H9 (cell line): ENCODE results near the gene SPTBN1. TPM values are rescaled to one million over a fixed set of nuclear protein-coding genes. Genes with fewer than 3 reads are reported as not detected.

ENCODE experiments used
- DNase-seq: peaks from one replicate; pipeline ENCODE4 v3.0.0-alpha.2; 2017
- H2AFZ ChIP-seq: one replicate; pipeline ENCODE4 v1.6.1; 2013; ENCODE audit warnings: mild to moderate bottlenecking, low read length, control low read depth, moderate library complexity
- H2AK5ac ChIP-seq: 2 replicates; pipeline ENCODE4 v1.6.1; 2013; ENCODE audit warnings: low read length, control low read depth, mixed read lengths; ENCODE audit not compliant: insufficient read length
- H2BK120ac ChIP-seq: one replicate; pipeline ENCODE4 v1.6.1; 2013; ENCODE audit warnings: low read depth, mild to moderate bottlenecking, low read length, control low read depth, inconsistent platforms; ENCODE audit not compliant: poor library complexity, severe bottlenecking
- H2BK12ac ChIP-seq: 2 replicates; pipeline ENCODE4 v1.6.1; 2013; ENCODE audit warnings: low read length, control low read depth, mixed read lengths, low read depth; ENCODE audit not compliant: insufficient read length
- H2BK15ac ChIP-seq: 2 replicates; pipeline ENCODE4 v1.6.1; 2013; ENCODE audit warnings: low read depth, low read length, control low read depth
- H2BK20ac ChIP-seq: one replicate; pipeline ENCODE4 v1.6.1; 2013; ENCODE audit warnings: low read depth, mild to moderate bottlenecking, low read length, control low read depth, inconsistent platforms; ENCODE audit not compliant: poor library complexity, severe bottlenecking
- H2BK5ac ChIP-seq: 2 replicates; pipeline ENCODE4 v1.6.1; 2013; ENCODE audit warnings: low read length, control low read depth, mixed read lengths; ENCODE audit not compliant: insufficient read length
- H3K14ac ChIP-seq: 2 replicates; pipeline ENCODE4 v1.6.1; 2013; ENCODE audit warnings: low read length, control low read depth; ENCODE audit not compliant: insufficient read depth
- H3K18ac ChIP-seq: 2 replicates; pipeline ENCODE4 v1.6.1; 2013; ENCODE audit warnings: low read depth, mild to moderate bottlenecking, mixed read lengths, low read length, control low read depth; ENCODE audit not compliant: insufficient read length
- H3K23ac ChIP-seq: 2 replicates; pipeline ENCODE4 v1.6.1; 2013; ENCODE audit warnings: low read length, control low read depth, mixed read lengths, low read depth; ENCODE audit not compliant: insufficient read length
- H3K23me2 ChIP-seq: 2 replicates; pipeline ENCODE4 v1.6.1; 2013; ENCODE audit warnings: low read depth, mild to moderate bottlenecking, mixed read lengths, low read length, control low read depth; ENCODE audit not compliant: insufficient read length, poor library complexity, severe bottlenecking
- H3K27ac ChIP-seq: 2 replicates; pipeline ENCODE4 v1.5.1; 2013; ENCODE audit warnings: low read length, control low read depth, mixed read lengths, low read depth; ENCODE audit not compliant: insufficient read length
- H3K27me3 ChIP-seq: 2 replicates; pipeline ENCODE4 v1.6.1; 2013; ENCODE audit warnings: low read length, control low read depth, inconsistent platforms; ENCODE audit not compliant: insufficient read depth
- H3K4ac ChIP-seq: 2 replicates; pipeline ENCODE4 v1.6.1; 2013; ENCODE audit warnings: low read depth, mild to moderate bottlenecking, control low read depth, inconsistent platforms, low read length, moderate library complexity
- H3K4me1 ChIP-seq: 2 replicates; pipeline ENCODE4 v1.6.1; 2013; ENCODE audit warnings: low read length, control low read depth, inconsistent platforms; ENCODE audit not compliant: insufficient read depth
- H3K4me2 ChIP-seq: 2 replicates; pipeline ENCODE4 v1.6.1; 2013; ENCODE audit warnings: low read length, control low read depth, mixed read lengths; ENCODE audit not compliant: insufficient read length, insufficient read depth
- H3K56ac ChIP-seq: 2 replicates; pipeline ENCODE4 v1.6.1; 2013; ENCODE audit warnings: low read depth, mild to moderate bottlenecking, mixed read lengths, low read length, control low read depth; ENCODE audit not compliant: insufficient read length
- H3K79me1 ChIP-seq: 2 replicates; pipeline ENCODE4 v1.6.1; 2013; ENCODE audit warnings: low read depth, mild to moderate bottlenecking, moderate library complexity, low read length, control low read depth, inconsistent platforms; ENCODE audit not compliant: insufficient read depth, poor library complexity, severe bottlenecking
- H3K79me2 ChIP-seq: 2 replicates; pipeline ENCODE4 v1.6.1; 2013; ENCODE audit warnings: low read length, control low read depth, inconsistent platforms; ENCODE audit not compliant: insufficient read depth
- H3K9ac ChIP-seq: 2 replicates; pipeline ENCODE4 v1.6.1; 2013; ENCODE audit warnings: low read length, control low read depth, mixed read lengths; ENCODE audit not compliant: insufficient read length; ENCODE audit errors: extremely low read depth
- H3K9me3 ChIP-seq: one replicate; pipeline ENCODE4 v1.6.1; 2013; ENCODE audit warnings: low read depth, low read length, inconsistent platforms; ENCODE audit not compliant: control insufficient read depth
- H3T11ph ChIP-seq: one replicate; pipeline ENCODE4 v1.6.1; 2013; ENCODE audit warnings: mild to moderate bottlenecking, low read length, control low read depth, inconsistent platforms
- H4K20me1 ChIP-seq: one replicate; pipeline ENCODE4 v1.6.1; 2013; ENCODE audit not compliant: control insufficient read depth, insufficient read length, insufficient read depth
- H4K5ac ChIP-seq: 2 replicates; pipeline ENCODE4 v1.6.1; 2013; ENCODE audit warnings: low read depth, mild to moderate bottlenecking, mixed read lengths, low read length, control low read depth; ENCODE audit not compliant: insufficient read length
- H4K8ac ChIP-seq: replicated peaks from 2 replicates; pipeline ENCODE4 v1.6.1; 2013; ENCODE audit warnings: low read length, control low read depth, mixed read lengths, low read depth; ENCODE audit not compliant: insufficient read length
- H4K91ac ChIP-seq: 2 replicates; pipeline ENCODE4 v1.6.1; 2013; ENCODE audit warnings: low read depth, mild to moderate bottlenecking, moderate library complexity, mixed read lengths, low read length, control low read depth; ENCODE audit not compliant: insufficient read length
- H3K27ac Mint-ChIP-seq, 3 experiments: 2 replicates in 2 of 3; 3 replicates in 1 of 3; pipeline ENCODE4 v1.8.0; 2020 to 2021; ENCODE audit warnings: mixed read lengths in 3 of 3, mild to moderate bottlenecking in 1 of 3, moderate library complexity in 1 of 3
- H3K27me3 Mint-ChIP-seq: 2 replicates; pipeline ENCODE4 v1.8.0; 2021; ENCODE audit warnings: low read depth, mild to moderate bottlenecking, moderate library complexity, mixed read lengths
- H3K36me3 Mint-ChIP-seq, 3 experiments: 2 replicates in 2 of 3; 3 replicates in 1 of 3; pipeline ENCODE4 v1.8.0; 2020 to 2021; ENCODE audit warnings: low read depth in 3 of 3, mixed read lengths in 3 of 3; ENCODE audit not compliant: insufficient read depth in 1 of 3
- H3K4me1 Mint-ChIP-seq, 2 experiments: 2 replicates each; pipeline ENCODE4 v1.8.0; 2020; ENCODE audit warnings: mixed read lengths in 2 of 2
- H3K4me3 Mint-ChIP-seq, 2 experiments: 2 replicates in 1 of 2; 3 replicates in 1 of 2; pipeline ENCODE4 v1.8.0; 2020 to 2021; ENCODE audit warnings: mild to moderate bottlenecking in 2 of 2, mixed read lengths in 2 of 2, moderate library complexity in 1 of 2
- H3K9me3 Mint-ChIP-seq, 2 experiments: 2 replicates in 1 of 2; 3 replicates in 1 of 2; pipeline ENCODE4 v1.8.0; 2020; ENCODE audit warnings: mild to moderate bottlenecking in 2 of 2, mixed read lengths in 2 of 2, moderate library complexity in 1 of 2
- WGBS: extraction: QIAGEN DNeasy Blood & Tissue Kit; methylation state at CpG from one replicate; pipeline ENCODE4 v1.1.7; 2013; ENCODE audit warnings: missing lambda C conversion rate, low lambda C conversion rate, mixed read lengths; ENCODE audit not compliant: insufficient read length; ENCODE audit errors: extremely low coverage; 5-methylcytosine and 5-hydroxymethylcytosine counted together
- total RNA-seq: library from RNA; stranded (reverse); gene quantifications from 2 replicates; pipeline ENCODE4 v1.2.1, GENCODE V29; 2021
- TF ChIP-seq, protein P1 (sequence below): fragments of 200-600 bp; sonication (generic); conservative IDR thresholded peaks from 3 replicates; pipeline ENCODE4 v1.8.0; 2021; ENCODE audit warnings: antibody characterized with exemption, mild to moderate bottlenecking

The SPTBN1 gene
- total RNA-seq, 1 experiment from 2014 or later: 164 TPM

- H4K91ac ChIP-seq: no peak overlapping the region
- no peak overlapping the region for H3K4ac ChIP-seq
- H3K27me3 ChIP-seq: no peaks in the 10 kb centered on the region
- no peak overlapping the region for H3K14ac ChIP-seq
- TF ChIP-seq, protein P1, sequence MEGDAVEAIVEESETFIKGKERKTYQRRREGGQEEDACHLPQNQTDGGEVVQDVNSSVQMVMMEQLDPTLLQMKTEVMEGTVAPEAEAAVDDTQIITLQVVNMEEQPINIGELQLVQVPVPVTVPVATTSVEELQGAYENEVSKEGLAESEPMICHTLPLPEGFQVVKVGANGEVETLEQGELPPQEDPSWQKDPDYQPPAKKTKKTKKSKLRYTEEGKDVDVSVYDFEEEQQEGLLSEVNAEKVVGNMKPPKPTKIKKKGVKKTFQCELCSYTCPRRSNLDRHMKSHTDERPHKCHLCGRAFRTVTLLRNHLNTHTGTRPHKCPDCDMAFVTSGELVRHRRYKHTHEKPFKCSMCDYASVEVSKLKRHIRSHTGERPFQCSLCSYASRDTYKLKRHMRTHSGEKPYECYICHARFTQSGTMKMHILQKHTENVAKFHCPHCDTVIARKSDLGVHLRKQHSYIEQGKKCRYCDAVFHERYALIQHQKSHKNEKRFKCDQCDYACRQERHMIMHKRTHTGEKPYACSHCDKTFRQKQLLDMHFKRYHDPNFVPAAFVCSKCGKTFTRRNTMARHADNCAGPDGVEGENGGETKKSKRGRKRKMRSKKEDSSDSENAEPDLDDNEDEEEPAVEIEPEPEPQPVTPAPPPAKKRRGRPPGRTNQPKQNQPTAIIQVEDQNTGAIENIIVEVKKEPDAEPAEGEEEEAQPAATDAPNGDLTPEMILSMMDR: no peak
- H2BK15ac ChIP-seq: no peak overlapping the region
- H3K36me3 Mint-ChIP-seq: no peaks in the 10 kb centered on the region; a peak in 1 of 7 replicates
- H3K27ac ChIP-seq: no peak overlapping the region
- DNase-seq: no peak
- H3T11ph ChIP-seq: no peak overlapping the region
- no peaks in the 10 kb centered on the region; the same call in 1 of the 2 replicates for H3K27me3 Mint-ChIP-seq
- no peak overlapping the region for H3K27ac Mint-ChIP-seq
- H3K23me2 ChIP-seq: no peaks in the 10 kb centered on the region
- H3K4me1 Mint-ChIP-seq: no peaks in the 10 kb centered on the region
- H3K4me2 ChIP-seq: no peak overlapping the region
- no peak overlapping the region for H4K5ac ChIP-seq
- no peak overlapping the region for H2AFZ ChIP-seq
- H3K9me3 Mint-ChIP-seq: no peaks in the 10 kb centered on the region
- H4K8ac ChIP-seq: no peak overlapping the region
- no peak overlapping the region for H3K23ac ChIP-seq
- no peak overlapping the region for H2BK20ac ChIP-seq
- no peaks in the 10 kb centered on the region for H4K20me1 ChIP-seq
- no CpG with 5 or more reads among the region's 1 CpG for WGBS
- no peak overlapping the region for H2BK120ac ChIP-seq
- H2AK5ac ChIP-seq: no peak overlapping the region
- H3K9me3 ChIP-seq: no peaks in the 10 kb centered on the region
- no peaks in the 10 kb centered on the region for H3K79me2 ChIP-seq
- H3K79me1 ChIP-seq: no peaks in the 10 kb centered on the region
- no peak overlapping the region for H2BK12ac ChIP-seq
- H3K18ac ChIP-seq: no peak overlapping the region
- no peak overlapping the region for H3K56ac ChIP-seq
- no peaks in the 10 kb centered on the region for H3K4me1 ChIP-seq
- no peak overlapping the region for H2BK5ac ChIP-seq
- no peak overlapping the region for H3K4me3 Mint-ChIP-seq
- no peak overlapping the region for H3K9ac ChIP-seq
Measured at GRCh38 chr2:54706622-54707021, 250.5 kb downstream of the SPTBN1 start.
